CD1c-positive myeloid dendritic cell (primary cell): ENCODE data around the gene CPA4.
A peak's percentile ranks its signal among the peaks of the same experiment; 100 is the strongest.

Experiments used
- DNase-seq: peaks from one replicate; pipeline ENCODE4 v3.0.0-alpha.2; 2016; ENCODE audit errors: extremely low spot score

The CPA4 gene

DNA sequence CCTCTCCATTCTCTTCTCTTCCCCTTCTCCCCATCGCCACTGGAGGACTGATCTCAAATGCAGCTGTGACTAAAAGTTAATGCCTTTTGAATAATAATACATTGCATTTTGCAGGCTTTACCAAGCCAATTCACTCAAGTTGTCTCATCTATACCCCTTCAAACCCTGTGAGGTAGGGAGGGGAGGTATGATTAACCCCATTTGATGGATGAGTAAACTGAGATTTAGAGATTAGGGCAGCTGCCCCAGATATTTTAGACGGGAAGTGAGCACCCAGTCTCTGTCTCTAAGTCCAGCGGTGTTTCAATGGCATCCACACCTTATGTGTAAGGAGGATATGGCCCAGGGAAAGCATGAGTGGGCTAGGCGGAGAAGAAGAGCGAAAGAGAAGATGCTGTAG lies 52.8 kb downstream of the CPA4 start:
- no peak for DNase-seq

DNA sequence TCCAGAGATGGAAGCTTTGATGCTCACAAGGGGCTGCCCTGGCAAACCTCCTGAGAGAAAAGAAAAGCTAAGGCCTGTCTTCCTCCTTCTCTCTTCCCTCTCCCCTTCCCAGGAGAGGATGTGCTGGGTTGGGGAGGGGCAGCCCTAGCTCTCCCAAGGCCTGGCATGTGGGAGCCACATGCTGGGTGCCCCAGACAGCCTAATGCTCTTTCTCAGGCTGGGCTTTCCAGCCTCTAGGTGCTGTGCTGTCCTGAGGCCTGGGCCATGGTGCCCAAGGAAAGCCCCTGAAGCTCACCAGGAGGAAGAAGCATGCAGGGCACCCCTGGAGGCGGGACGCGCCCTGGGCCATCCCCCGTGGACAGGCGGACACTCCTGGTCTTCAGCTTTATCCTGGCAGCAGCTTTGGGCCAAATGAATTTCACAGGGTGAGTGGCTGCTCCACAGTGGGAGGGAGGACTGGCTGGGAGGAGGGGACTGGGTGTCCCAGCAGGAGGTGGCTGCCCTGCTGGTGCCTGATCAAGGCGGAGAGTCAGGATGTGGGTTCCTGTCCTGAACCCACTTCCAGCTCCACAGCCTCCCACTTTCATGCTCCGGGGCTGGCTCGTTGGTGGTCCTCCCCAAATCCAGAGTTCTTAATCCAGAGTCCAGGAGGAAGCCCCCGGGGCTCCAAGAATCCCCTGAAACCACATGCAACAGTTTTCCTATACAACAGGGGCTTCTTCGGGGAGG lies 53.4 kb downstream of the CPA4 start:
- DNase-seq, result no peak

DNA sequence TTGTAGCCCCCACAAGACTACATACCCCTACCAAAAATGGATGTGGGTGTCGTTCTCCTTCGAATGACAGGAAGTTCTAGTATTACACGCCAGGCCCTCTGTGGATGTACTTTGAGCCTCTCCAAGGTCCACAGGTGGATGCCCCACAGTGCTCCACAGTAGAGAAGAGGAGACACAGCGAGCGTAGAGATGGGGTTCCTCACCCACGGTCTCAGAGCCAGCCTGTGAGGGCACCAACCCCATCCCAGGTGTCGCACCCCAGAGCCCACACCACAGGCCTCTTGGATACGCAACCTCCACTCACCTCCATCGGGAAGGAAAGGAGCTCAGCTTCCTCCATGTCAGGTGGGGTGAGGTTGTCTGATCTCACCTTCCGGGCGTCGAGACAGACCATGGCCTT lies 54.0 kb downstream of the CPA4 start:
- DNase-seq, result no peak

DNA sequence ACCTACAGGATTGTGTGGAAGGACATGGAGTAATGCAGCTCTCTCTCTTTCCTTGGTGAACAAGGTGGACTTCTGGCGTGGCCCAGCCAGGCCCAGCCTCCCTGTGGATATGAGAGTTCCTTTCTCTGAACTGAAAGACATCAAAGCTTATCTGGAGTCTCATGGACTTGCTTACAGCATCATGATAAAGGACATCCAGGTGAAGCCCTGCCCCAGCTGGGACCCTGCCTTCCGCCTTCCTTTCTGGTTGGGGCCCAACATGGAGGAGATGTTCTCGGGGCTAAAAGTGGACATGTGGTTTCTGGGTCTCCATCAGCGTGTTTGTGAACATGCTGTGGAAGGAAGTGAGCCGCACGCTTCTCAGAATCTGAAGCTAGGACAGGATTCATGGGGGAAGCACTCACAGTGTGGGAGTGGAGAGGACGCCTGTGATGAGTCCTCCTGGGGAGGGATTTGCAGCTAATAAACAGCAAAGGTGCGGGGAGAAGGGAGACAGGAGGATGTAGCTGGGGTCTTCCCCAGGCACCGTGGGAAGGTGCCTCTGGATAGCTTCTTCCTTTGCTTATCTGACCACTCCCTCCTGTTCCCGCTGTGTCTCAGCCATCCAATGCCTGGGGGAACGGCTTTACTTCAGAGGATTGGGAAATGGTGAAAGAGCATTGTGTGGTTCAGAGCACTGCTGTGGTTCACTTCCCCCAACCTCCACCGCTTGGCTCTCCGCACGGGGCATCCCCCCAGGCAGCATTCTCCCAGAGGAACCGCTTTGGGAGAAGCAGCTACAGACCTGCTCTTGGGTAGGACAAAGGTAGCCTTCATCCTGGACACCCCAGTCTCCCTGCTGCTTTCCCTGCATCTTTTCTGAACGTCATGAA lies 57.2 kb downstream of the CPA4 start:
- DNase-seq, result peak; percentile 25

DNA sequence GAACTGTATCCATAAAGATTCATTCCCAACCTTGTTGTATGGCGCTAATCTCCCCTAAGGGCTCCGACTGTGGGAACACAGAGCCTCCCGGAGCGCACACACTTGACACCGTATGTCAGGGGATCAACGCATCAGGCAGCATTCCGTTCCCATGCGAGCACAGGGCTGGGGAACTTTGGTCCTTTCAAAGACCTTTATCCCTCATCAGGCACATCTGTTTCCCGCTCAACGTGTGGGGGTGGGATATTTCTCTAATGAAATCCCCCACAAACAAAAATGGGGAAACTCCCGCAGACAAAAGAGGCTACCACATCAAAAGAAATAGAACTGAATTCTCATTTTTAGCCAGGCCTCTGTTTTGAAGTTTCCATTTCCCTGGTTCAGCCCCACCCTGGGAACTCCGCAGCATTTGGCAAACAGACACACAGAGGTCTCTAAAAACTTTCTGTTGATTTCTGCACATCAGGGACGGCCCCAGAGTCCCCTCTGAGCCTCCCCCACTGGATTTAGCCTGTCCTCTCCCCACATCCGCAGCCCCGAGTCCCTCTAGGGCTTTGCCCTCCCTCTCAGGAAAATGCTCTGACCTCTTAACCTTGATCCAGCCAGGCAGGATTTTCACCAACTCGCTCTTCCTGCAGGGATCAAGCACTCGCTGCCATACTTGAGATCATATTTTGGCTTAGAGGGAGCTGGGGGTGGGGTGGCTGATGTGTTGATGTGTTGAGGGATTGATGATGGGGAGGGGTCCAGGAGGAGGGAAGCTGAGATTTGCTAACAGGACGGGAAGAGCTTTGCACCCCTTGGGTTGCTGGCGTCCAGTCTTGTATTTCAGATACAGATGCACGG lies 58.2 kb downstream of the CPA4 start:
- DNase-seq, result no peak

DNA sequence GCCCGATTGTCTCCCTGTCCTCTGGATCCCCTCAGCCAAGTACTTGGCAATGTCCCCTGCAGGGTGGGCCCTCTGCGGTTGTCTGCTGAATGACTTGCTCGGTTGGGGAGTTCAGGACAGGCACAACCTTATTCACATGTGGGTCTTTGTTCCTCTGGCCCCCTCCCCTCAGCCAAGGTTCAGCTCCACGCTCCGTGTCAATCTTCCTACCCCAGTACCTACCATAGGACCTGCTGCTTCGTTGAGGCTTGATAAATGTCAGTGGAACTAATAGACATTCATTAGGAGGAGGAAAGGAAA lies 58.8 kb downstream of the CPA4 start:
- DNase-seq, result no peak

DNA sequence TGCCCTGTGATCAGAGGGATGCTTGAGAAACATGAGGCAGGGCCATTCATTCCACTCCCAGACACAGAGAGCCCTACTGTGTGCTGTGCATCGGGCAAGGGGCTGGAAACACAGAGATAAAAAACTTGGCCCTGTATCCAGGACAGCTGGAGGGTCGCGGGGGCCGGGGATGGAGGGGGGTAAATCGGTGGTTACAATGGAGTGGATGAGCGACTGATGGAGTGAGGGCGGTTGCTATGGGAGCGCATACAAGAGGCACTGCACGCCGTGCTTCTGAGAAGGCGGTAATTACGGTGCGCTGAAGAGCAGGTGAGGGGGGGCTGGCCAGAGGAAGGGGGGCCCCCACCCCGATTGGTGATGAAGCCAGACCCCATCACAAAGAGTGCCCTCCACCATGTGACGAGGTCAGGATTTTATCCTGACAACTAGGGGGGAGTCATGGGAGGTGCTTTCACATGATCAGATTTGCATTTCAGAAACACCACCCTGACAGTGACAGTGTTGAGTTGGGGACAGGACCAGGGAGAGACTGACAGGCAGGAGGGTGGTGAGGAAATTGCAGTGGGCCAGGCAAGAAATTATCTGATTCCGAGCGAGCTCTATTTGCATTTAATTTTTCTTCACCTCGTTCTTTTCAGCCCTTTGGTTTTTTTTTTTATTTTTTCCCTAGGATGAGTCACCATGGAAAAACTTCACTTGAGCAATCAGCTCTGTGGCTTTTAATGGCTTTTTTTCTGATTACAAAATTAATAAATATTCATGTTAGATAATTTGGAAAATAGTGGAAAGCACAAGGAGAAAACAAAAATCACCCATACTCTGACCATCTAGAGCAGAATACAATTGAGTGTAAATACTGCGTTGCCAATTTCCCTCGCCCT lies 59.5 kb downstream of the CPA4 start:
- DNase-seq, result no peak

DNA sequence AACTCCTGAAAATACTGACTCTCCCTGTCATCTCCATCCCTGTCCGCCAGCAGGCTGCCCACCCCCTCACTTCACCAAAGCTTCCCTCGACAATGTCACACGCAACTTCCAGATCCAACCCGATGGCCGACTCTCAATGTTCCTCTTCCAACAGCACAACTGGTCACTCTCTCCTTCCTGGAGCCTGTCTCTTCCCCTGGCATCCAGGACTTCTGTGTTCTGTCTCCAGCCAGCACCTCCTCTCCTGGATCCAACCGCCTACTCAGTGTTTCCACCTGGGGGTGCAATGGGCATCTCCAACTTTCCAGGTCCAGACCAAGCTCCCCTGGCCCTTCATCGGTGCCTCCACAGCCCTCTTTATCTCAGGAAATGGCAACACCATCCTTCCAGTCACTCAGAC lies 60.2 kb downstream of the CPA4 start:
- no peak for DNase-seq

DNA sequence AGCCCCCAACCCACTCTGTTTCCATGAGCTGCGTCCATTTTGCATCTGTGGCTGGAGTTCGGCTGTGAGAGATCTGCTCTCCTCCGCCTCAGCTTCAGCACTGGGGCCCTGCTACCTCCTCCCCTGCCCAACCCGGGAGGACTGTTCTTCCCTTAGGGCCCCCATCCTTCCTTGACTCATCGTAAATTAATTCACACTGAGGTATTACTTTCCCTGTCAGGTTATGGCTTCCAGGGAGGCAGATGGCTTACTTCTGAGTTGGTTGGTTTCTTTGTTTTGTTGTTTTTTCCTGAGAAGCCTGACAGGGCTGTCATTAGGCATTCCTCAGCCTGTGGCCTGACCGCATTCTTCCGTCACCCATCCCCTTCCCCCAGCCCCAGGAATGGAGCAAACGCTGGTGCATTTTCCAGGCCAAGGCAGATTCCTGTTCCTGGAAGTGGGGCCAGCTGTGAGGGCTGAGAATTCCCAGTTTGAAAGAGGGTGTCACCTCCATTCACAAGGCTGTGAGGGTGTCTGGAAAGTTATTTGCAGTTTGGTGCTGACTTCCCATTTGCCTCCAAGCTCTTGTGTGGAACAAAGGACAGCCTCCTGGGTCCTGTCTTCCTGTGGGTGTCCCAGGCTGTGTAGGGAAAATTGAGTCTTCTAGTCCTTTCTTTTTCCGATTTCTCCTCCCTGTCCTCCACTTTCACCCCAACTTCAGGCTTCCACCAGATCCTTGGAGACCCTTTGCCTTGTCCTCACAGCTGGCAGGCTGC lies 63.3 kb downstream of the CPA4 start:
- DNase-seq, result no peak

DNA sequence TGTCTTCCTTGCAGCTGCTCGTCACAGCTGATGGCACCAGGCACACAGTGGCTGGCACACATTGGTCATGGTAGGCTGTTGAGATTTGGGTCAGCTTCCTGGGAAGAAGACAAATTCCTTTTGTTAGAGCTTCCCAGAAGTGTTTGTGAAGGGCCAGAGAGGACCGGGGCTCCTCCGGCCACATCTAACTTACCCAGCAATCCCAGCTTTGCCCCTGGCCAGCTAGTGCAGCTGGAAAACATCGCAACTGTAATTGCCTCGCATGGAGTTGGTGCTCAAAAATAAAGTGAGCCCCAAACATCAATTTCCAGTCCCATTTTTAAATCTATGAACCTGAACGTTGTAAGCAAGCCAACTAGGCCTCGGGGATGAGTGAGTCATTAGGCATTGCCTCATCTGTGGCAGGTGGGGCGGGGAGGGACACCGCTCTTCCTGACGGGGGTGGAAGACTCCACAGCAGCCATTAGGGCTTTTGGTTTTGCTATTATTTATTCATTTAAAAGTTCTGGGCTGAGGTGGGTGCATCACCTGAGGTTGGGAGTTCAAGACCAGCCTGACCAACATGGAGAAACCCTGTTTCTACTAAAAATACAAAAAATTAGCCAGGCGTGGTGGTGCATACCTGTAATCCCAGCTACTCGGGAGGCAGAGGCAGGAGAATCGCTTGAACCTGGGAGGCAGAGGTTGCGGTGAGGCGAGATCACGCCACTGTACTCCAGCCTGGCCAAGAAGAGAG lies 64.1 kb downstream of the CPA4 start:
- DNase-seq, result no peak

DNA sequence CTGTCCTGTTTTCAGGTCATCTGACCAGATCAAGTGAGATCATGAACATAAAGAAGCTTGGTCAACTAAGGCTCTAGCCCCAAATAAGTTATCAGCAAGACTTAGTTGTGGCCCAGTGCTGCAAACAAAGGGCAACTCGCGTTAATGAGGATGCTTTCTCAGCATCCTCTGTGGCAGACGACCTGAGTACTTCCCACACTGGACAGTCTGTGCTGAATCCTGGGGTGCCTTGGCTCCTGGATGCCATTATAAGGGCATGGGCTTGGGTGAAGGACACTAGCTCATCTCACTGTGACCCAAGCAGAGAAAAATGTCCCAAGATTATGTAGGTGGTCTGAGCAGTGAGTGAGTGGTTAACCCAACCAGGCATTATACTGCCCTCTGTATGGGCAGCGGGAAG lies 65.5 kb downstream of the CPA4 start:
- no peak for DNase-seq

DNA sequence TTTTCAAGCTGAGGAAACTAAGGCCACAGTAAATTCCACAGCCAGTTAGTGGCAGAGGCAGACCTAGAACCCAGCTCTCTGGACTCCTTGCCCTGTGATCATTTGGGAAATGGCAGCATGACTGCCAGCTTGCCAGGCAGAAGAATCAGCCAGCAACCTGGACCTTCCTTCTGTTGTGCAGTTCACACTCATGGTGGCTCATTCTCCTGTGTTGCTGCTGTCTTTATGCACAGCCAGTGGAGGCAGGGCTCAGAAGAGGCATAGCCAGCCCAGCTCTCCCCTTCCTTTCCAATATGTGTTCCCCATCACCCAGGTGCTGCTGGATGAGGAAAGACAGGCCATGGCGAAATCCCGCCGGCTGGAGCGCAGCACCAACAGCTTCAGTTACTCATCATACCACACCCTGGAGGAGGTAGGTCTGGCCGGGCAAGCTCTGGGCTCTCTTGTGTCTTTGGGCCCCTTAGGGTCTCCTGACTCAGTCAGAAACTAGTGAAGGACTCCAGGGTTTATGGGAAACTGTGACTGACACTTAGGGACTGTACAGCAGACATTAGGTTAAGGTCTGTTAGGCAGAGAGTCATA lies 66.4 kb downstream of the CPA4 start:
- no peak for DNase-seq

DNA sequence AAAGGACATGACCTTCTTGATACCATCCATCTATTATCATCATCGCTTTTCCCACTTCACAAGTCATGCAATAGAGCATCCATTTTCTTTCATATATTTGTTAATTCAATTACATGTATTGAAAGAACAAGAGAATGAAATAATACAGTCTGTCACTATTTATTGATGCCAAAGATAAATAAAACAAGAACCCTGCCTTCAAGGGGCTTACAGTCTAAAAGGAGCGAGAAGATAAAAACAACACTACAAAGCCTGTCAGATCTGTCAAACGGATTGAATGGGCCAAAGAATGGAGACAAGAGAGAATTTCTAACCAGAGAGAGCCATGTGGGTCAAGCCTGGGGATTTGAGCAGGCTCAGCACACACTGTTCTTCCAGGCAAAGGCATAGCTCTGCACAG lies 67.6 kb downstream of the CPA4 start:
- DNase-seq, result no peak

DNA sequence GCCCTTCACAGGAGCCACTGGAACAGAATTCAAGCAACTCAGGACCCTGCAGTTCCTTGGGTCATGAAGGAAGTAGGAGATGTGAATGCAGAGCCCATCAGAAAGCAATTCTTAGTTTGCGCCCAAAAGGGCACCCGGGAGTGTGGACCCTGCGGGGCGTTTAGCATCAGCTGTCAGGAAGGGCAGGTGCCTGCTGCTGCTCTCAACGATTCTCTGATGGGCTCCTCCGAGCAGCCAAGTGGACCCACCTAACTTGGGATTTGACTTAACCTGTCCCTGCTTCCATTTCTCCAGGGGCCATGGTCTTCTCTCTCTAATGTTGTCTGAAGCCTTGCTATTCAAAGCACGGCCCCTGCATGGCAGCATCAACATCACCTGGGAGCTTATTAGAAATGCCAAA lies 68.7 kb downstream of the CPA4 start:
- DNase-seq, result no peak

DNA sequence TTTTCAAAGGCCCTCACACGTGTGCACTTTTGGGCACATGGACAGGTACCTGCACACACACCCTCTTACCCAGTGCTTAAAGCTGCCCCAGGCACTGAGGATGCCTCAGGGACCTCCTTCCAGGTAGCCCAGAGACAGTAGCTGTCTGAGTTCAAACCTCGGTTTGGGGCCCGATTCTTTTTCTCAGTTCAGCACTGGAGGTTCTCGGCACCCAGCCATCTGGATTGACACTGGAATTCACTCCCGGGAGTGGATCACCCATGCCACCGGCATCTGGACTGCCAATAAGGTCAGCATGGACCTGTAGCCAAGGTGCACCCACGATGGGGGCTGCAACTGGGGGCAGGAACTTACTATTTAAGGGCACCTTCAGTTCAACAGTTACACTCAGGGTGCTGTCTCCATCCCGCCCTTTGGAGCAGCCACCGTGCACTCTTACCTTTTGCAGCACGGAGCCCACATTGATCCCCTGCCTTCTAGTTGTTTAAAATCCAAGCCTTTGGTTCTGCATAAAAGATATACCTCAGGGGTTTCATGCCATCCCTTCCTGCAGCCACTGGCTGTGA lies 69.4 kb downstream of the CPA4 start:
- DNase-seq, result no peak

DNA sequence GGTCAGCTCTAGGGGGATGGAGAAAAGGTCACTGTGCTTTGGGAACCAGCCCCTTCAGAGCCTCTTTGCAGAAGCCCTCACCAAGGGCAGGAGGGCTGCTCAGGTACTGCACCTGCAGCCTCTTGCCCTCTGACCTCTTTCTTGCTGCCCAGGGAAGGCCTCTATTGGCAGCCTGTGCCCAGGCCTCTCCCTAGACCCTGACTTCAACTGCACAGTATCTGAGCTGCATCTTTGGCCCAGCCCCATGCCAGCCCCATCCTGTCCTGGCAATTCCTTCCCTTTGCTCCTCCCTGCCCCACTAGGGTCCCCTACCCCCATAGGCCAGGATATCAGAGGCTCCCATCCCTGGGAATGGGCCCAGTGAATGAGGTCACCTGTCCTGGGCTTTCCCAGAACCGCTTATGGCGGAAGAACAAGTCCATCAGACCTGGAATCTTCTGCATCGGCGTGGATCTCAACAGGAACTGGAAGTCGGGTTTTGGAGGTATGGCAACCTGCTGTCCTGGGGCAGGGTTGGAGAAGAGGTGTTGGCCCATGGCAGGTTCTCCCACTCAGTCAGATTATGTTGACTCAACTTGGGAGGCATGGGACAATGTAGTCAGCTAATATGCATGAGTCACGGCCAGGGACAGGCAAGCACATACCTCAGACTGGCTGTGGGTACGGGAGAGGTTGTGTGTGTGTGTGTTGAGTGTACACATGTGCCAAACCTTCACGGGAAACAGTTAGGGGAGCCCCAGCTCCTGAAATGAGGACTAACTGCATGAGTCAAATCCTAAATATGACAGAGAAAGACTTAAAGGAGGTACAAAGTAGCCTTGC lies 70.3 kb downstream of the CPA4 start:
- DNase-seq, result no peak

DNA sequence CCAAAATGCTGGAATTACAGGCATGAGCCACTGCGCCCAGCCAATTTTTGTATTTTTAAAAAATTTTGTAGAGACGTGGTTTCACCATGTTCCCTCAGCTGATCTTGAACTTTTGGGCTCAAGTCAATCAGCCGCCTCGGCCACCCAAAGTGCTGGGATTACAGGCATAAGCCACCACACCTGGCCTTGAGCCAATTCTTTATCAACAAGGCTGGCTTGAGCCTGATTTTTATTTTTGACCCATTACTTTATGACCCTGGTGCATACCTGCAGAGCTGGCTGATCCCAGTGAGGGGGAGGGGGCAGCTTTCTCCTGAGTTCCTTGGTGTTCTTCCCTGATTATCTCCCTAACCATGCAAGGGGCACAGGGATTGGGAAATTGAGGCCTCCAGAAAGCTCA lies 71.5 kb downstream of the CPA4 start:
- DNase-seq, result no peak

DNA sequence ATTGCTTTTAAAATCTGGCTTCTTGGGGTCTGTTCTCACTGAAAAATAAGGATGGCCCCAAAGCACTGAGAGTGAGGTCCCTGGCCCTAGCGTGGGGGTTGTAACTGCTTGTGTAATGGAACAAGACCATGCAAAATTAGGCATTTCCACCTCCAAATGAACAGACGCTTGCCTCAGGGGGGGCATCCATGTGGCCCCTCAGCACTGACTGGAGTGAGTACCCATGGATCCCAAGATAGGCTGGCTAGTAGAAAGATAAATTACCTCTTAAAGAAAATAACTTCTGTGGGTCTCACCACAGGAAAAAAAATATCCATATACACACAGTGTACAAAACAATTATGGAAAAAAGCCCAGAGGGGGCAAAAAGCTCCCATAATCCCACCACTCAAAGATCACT lies 72.1 kb downstream of the CPA4 start:
- no peak for DNase-seq
